ENCODE measurements around the gene APLP2. TPM values are rescaled to one million over a fixed set of nuclear protein-coding genes. Genes with fewer than 3 reads are reported as not detected.

The APLP2 gene
- total and polyA plus RNA-seq, 2 donors (not counting 1 experiment from before 2014, with no cell fraction given): 409 to 508 TPM

DNA sequence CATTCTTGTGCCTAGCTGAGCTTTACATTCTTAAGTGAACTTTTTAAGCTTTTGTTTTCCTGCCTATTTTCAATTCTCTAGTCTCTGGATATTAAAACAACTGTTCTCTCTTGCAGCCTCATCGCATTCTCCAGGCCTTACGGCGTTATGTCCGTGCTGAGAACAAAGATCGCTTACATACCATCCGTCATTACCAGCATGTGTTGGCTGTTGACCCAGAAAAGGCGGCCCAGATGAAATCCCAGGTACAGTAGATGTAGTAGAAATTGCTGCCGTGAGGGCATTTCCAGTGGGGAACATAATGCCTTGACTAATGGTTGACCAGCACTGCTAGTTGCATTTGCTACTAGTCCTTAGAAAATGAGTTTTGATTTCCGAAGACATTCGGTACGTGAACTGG, 60.2 kb downstream of the APLP2 start:
- Histone ChIP-seq H2AFZ (ENCODE audit: low read length) (no peak overlapping the region), H3K36me3 (ENCODE audit: control insufficient read depth, insufficient read depth, low read length) (peaks cover 13% of the 10 kb centered on the region), H3K9me3 (ENCODE audit: control insufficient read depth, insufficient read depth, low read depth, low read length) (no peaks in the 10 kb centered on the region), H3K79me2 (ENCODE audit: control insufficient read depth, insufficient read depth, low read length) (peaks cover 4% of the 10 kb centered on the region), H4K20me1 (ENCODE audit: control insufficient read depth, extremely low read depth, insufficient read depth, low read length) (no peaks in the 10 kb centered on the region), H3K4me3 (replicated peaks in 1 of 4; ENCODE audit: control extremely low read depth in 1 of 4, insufficient read depth in 1 of 4, low read depth in 3 of 4, low read length in 4 of 4) (no peak overlapping the region), H3K9ac (ENCODE audit: insufficient read depth, low read length) (no peak overlapping the region), H3K27ac (ENCODE audit: insufficient read depth, low read length) (no peak overlapping the region), H3K4me1 (ENCODE audit: control insufficient read depth, extremely low read depth, insufficient read depth, low read length) (no peaks in the 10 kb centered on the region), H3K4me2 (ENCODE audit: extremely low read depth, insufficient read depth, low read length) (no peak overlapping the region), H3K27me3 (ENCODE audit: control insufficient read depth, insufficient read depth, low read length) (no peaks in the 10 kb centered on the region)
- no peak for TF ChIP-seq EZH2 (IDR thresholded peaks at IDR 0.05; ENCODE audit: low read length, missing control alignments)
- TF ChIP-seq, protein P1, sequence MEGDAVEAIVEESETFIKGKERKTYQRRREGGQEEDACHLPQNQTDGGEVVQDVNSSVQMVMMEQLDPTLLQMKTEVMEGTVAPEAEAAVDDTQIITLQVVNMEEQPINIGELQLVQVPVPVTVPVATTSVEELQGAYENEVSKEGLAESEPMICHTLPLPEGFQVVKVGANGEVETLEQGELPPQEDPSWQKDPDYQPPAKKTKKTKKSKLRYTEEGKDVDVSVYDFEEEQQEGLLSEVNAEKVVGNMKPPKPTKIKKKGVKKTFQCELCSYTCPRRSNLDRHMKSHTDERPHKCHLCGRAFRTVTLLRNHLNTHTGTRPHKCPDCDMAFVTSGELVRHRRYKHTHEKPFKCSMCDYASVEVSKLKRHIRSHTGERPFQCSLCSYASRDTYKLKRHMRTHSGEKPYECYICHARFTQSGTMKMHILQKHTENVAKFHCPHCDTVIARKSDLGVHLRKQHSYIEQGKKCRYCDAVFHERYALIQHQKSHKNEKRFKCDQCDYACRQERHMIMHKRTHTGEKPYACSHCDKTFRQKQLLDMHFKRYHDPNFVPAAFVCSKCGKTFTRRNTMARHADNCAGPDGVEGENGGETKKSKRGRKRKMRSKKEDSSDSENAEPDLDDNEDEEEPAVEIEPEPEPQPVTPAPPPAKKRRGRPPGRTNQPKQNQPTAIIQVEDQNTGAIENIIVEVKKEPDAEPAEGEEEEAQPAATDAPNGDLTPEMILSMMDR (conservative IDR thresholded peaks at IDR 0.05 in 1 of 2, IDR thresholded peaks at IDR 0.05 in 1 of 2; ENCODE audit: low read depth in 1 of 2, low read length in 2 of 2): no peak
- DNase-seq (ENCODE audit: low read depth in 2 of 2): no peak

GRCh38 chr11:130131961-130132850, 62.5 kb downstream of the APLP2 start:
- H3K79me2 ChIP-seq (ENCODE audit: control insufficient read depth, insufficient read depth, low read length): no peaks in the 10 kb centered on the region
- H3K4me3 ChIP-seq (replicated peaks in 1 of 4; ENCODE audit: control extremely low read depth in 1 of 4, insufficient read depth in 1 of 4, low read depth in 3 of 4, low read length in 4 of 4): no peak overlapping the region
- H3K4me2 ChIP-seq (ENCODE audit: extremely low read depth, insufficient read depth, low read length): no peak overlapping the region
- H4K20me1 ChIP-seq (ENCODE audit: control insufficient read depth, extremely low read depth, insufficient read depth, low read length): no peaks in the 10 kb centered on the region
- no peak overlapping the region for H2AFZ ChIP-seq (ENCODE audit: low read length)
- no peaks in the 10 kb centered on the region for H3K27me3 ChIP-seq (ENCODE audit: control insufficient read depth, insufficient read depth, low read length)
- H3K36me3 ChIP-seq (ENCODE audit: control insufficient read depth, insufficient read depth, low read length): peaks cover 13% of the 10 kb centered on the region
- DNase-seq (ENCODE audit: low read depth in 2 of 2): peak; percentile 41 to 74
- no peaks in the 10 kb centered on the region for H3K9me3 ChIP-seq (ENCODE audit: control insufficient read depth, insufficient read depth, low read depth, low read length)
- H3K27ac ChIP-seq (ENCODE audit: insufficient read depth, low read length): no peak overlapping the region
- TF ChIP-seq, protein P1 (conservative IDR thresholded peaks at IDR 0.05 in 1 of 2, IDR thresholded peaks at IDR 0.05 in 1 of 2; ENCODE audit: low read depth in 1 of 2, low read length in 2 of 2): peak; percentile 77 to 88
- no peak for TF ChIP-seq EZH2 (IDR thresholded peaks at IDR 0.05; ENCODE audit: low read length, missing control alignments)
- H3K9ac ChIP-seq (ENCODE audit: insufficient read depth, low read length): no peak overlapping the region
- no peaks in the 10 kb centered on the region for H3K4me1 ChIP-seq (ENCODE audit: control insufficient read depth, extremely low read depth, insufficient read depth, low read length)

DNA sequence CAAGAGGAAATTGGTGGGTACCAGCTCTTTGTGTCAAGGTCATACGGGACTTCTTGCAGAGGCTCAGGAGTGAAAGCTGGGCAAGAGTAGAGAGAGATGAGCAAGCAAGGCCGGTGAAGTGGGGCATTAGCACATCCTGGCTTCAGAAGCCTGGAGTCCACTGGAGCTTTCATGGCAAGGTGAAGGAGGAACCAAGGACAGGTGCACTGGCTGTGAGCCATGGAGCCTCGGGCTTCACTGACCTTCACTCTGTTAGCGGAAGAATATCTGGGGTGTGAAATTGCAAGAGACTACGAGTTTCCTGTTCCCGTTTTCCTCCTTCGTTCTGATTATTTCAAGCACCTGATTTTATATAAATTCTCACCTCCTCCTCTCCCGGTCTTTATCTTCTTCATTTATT, 64.0 kb downstream of the APLP2 start:
- no peak for DNase-seq (ENCODE audit: low read depth in 2 of 2)
- Histone ChIP-seq H3K4me3 (replicated peaks in 1 of 4; ENCODE audit: control extremely low read depth in 1 of 4, insufficient read depth in 1 of 4, low read depth in 3 of 4, low read length in 4 of 4) (no peak overlapping the region), H2AFZ (ENCODE audit: low read length) (no peak overlapping the region), H3K79me2 (ENCODE audit: control insufficient read depth, insufficient read depth, low read length) (no peaks in the 10 kb centered on the region), H3K27me3 (ENCODE audit: control insufficient read depth, insufficient read depth, low read length) (no peaks in the 10 kb centered on the region), H3K36me3 (ENCODE audit: control insufficient read depth, insufficient read depth, low read length) (peaks cover 12% of the 10 kb centered on the region), H3K27ac (ENCODE audit: insufficient read depth, low read length) (no peak overlapping the region), H3K4me2 (ENCODE audit: extremely low read depth, insufficient read depth, low read length) (no peak overlapping the region), H3K9me3 (ENCODE audit: control insufficient read depth, insufficient read depth, low read depth, low read length) (no peaks in the 10 kb centered on the region), H3K9ac (ENCODE audit: insufficient read depth, low read length) (no peak overlapping the region), H3K4me1 (ENCODE audit: control insufficient read depth, extremely low read depth, insufficient read depth, low read length) (no peaks in the 10 kb centered on the region), H4K20me1 (ENCODE audit: control insufficient read depth, extremely low read depth, insufficient read depth, low read length) (no peaks in the 10 kb centered on the region)
- TF ChIP-seq EZH2 (IDR thresholded peaks at IDR 0.05; ENCODE audit: low read length, missing control alignments): no peak
- TF ChIP-seq, protein P1 (conservative IDR thresholded peaks at IDR 0.05 in 1 of 2, IDR thresholded peaks at IDR 0.05 in 1 of 2; ENCODE audit: low read depth in 1 of 2, low read length in 2 of 2): no peak
